HG02763 (cell line): ENCODE measurements around the gene TNK1.

Experiments used
- ATAC-seq: cut with Tn5 transposase; IDR thresholded peaks from one replicate; pipeline ENCODE4 v1.9.1; 2021; ENCODE audit warnings: mild to moderate bottlenecking, moderate library complexity; ENCODE audit not compliant: unreplicated experiment

Gene TNK1

DNA sequence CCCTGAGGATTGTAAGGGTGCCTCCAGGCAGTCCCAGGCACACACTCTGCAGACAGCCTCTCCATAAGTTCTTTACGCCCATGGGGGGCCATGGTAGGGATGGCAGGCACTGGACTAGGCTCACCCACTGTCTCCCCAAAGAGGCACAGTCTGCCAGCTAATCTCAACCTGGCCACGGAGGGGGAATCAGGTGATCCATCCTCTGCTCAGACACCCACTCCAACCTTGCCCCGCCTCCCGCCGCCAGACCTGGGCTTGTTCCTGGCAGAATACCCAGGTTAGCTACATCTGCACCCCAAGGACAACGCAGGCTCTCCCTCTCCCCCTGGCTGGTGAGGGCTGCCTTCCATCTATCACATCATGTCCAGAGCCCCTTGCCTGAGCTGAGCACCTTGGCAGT lies 28.0 kb downstream of the TNK1 start:
- ATAC-seq: no peak

- no peak for ATAC-seq
Observed at GRCh38 chr17:7409716-7410115, 28.8 kb downstream of the TNK1 start.

- no peak for ATAC-seq
Observed at GRCh38 chr17:7410634-7411426, 29.9 kb downstream of the TNK1 start.

- no peak for ATAC-seq
Observed at GRCh38 chr17:7411427-7411750, 30.5 kb downstream of the TNK1 start.

DNA sequence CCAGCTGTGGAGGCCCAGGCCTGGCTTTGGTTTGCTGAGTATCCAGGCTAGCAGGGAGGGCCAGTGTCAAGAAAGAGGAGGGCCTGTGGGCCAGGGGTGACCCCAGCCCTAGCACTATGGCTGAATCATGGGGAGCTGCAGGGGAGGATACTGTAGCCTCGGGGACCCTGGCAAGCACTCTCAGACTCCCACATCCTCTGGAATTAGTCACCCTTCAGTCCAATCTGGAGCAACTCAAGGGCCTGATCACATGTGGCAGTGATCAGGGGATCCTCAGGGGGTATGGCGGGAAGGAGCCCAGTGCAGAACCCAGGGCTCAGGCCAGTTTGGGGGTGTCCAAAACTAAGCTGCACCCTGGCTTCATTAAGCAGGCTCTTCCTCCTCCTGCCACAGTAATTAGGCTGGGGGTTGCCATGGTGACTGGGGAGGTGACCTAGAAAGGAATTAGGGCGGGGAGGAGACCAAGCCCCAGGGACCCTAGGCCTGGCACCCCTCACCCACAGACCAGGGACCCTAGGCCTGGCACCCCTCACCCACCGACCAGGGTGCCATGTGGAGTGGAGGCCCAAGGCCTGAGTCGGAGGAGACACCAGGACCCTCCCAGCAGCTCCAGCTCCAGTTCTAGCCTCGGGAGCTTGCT lies 32.6 kb downstream of the TNK1 start:
- ATAC-seq: no peak

- no peak for ATAC-seq
Observed at GRCh38 chr17:7414837-7415236, 33.9 kb downstream of the TNK1 start.

DNA sequence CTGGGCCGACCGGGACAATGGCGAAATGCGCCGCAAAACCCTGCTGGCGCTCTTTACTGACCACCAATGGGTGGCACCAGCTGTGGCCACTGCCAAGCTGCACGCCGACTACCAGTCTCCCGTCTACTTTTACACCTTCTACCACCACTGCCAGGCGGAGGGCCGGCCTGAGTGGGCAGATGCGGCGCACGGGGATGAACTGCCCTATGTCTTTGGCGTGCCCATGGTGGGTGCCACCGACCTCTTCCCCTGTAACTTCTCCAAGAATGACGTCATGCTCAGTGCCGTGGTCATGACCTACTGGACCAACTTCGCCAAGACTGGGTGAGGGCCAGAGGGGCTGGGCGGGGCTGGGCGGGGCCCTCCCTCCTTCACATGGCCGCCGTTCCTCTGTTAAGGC lies 34.9 kb downstream of the TNK1 start:
- no peak for ATAC-seq

DNA sequence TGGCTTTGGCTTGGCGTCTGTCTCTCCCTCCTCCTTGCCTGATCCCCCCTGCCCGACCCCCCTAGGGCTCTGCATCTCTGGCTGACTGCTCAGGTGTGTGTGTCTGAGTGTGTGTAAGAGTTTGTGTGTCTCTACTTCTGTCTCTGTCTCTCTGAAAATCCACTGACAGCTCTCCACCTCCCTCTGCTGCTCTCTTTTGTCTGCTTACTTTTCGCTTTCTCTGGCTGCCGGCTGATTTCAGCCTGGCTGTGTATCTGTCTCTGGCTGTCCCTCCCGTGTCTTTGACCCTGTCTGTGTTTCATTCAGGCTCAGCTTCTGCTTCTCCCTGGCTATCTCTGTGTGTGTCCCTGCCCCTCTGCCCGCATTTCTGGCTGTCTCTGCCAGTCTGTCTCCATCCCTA lies 35.4 kb downstream of the TNK1 start:
- no peak for ATAC-seq

DNA sequence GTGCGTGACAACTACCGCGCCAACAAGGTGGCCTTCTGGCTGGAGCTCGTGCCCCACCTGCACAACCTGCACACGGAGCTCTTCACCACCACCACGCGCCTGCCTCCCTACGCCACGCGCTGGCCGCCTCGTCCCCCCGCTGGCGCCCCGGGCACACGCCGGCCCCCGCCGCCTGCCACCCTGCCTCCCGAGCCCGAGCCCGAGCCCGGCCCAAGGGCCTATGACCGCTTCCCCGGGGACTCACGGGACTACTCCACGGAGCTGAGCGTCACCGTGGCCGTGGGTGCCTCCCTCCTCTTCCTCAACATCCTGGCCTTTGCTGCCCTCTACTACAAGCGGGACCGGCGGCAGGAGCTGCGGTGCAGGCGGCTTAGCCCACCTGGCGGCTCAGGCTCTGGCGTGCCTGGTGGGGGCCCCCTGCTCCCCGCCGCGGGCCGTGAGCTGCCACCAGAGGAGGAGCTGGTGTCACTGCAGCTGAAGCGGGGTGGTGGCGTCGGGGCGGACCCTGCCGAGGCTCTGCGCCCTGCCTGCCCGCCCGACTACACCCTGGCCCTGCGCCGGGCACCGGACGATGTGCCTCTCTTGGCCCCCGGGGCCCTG lies 36.3 kb downstream of the TNK1 start:
- no peak for ATAC-seq

GRCh38 chr17:7418472-7419152 lies 37.7 kb downstream of the TNK1 start:
- no peak for ATAC-seq

DNA sequence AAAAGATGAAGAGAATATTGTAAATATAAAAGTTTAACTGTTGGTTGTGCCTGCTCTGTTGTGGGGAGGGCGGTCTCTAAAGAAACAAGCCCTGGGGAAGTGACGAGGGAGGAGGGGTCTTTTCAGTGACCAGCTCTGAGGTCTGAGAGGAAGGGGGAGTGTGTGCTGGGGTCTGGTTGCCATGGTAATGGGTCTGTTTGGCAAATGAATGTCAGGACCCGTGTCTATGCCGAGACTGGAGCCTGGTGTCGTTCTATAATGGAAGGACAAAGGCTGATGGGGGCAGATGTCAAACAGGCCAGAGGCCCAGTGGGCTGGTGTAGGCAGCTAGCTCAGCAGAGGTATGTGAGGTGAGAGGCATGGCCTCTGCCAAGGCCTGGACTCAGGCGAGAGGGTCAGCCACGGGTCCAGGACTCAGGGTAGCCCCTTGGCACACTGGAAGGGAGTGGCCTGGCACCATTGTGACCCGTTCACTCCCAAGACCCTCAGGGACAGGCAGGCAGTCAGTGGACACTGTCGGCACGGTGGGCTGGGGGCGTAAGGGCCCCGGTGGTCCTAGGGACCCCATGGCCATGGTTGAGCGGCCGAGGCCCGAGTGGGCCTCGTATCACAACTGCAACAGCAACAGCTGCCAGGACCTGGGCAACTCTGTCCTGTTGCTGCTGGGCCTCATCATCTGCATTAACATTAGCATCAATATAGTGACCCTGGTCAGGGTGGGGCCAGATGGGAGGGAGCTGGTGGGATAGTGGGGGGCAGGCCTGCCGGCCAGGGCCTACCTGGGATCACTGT lies 39.1 kb downstream of the TNK1 start, which contains the start of gene SPEM1:
SPEM1 (plus strand) TSS at position 506 of the 792 bp plus-strand sequence; CDS start at position 567, 61 bp downstream.
- ATAC-seq: no peak

DNA sequence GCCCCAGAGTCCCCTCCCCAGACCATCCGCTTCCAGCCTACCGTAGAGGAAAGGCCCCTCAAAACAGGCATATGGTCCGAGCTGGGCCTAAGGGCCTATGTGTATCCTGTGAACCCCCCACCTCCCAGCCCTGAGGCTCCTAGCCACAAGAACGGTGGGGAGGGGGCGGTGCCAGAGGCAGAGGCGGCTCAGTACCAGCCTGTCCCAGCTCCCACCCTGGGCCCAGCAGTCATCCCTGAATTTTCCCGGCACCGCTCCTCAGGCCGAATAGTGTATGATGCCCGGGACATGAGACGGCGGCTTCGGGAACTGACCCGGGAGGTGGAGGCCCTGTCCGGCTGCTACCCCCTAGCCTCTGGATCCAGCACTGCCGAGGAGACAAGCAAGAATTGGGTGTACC lies 40.3 kb downstream of the TNK1 start:
- ATAC-seq: no peak

GRCh38 chr17:7423679-7424078 lies 42.8 kb downstream of the TNK1 start:
- no peak for ATAC-seq

GRCh38 chr17:7425316-7425715 lies 44.4 kb downstream of the TNK1 start, which contains the start of gene SPEM2:
Gene SPEM2 (plus strand): TSS chr17:7425616. CDS start chr17:7425689, 73 bp downstream.
- no peak for ATAC-seq

DNA sequence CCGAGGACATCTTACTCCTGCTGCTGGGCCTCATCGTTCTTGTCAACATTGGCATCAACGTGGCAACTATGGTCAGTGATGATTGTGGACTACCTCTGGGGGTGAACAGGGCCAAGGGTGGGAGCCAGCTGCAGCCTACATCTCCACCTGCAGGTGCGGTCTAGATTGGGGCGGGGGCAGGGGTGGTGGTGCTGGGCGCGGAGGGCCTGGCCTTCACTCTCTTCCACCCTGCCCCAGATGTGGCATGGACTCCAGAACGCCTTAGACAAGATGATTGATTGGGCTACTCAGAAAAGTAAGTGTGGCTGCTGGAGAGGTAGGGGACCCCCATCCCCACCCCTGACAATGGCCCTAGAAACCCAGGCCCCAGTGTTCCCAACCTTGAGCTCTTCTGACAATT lies 44.9 kb downstream of the TNK1 start:
- ATAC-seq: no peak

GRCh38 chr17:7426203-7426863 lies 45.4 kb downstream of the TNK1 start:
- ATAC-seq: no peak

- ATAC-seq: no peak
Observed at GRCh38 chr17:7426896-7427489, 46.1 kb downstream of the TNK1 start.

DNA sequence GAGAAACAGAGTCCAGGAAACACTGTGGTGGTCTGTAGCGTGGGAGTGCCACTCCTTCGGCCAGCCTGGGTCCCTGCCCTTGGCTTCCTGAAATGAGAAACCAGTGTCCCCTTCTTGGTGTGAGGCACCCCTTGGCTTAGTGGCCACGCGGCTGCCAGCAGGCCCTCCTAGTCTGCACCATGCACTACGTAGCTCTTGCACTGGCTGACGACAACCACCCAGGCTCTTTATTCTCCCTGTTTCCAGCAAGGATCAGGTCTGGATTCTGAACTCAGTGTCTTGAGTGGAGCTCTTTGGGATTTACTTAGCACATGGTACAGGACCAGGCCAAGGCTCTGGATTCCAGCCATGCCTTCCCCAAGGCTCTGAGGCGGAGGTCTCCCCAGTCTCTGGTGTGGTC lies 46.7 kb downstream of the TNK1 start:
- ATAC-seq: no peak

GRCh38 chr17:7428557-7428956 lies 47.7 kb downstream of the TNK1 start, which contains the start of gene SPEM3:
Gene SPEM3 (plus strand): TSS chr17:7428857. CDS start chr17:7428903, 46 bp downstream.
- no peak for ATAC-seq

DNA sequence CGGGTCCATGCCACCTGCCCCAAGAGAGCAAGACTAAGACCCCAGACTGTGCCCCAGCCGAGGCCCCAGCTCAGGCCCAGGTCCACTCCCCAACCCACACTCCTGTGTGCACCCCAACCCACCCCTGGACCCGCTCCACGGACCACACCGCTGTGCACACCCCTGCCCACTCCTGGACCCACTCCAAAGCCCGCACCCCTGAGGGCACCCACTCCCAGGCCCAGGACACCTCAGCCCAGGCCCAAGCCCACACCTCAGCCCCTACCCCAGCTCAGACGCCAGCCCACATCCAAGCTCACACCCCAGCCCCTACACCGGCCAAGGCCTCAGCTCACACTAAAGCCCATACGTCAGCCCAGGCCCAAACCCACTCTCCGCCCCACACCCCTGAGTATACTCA lies 48.8 kb downstream of the TNK1 start:
- no peak for ATAC-seq
